WTC11 (cell line): ENCODE data around the gene PMS1. TPM values are rescaled to one million over a fixed set of nuclear protein-coding genes. Genes with fewer than 3 reads are reported as not detected.

Experiments
- ATAC-seq: fragments of 200-7000 bp; cut with Tn5 transposase; 2 replicates; pipeline ENCODE4 v1.10.0; 2021; ENCODE audit warnings: mild to moderate bottlenecking, moderate library complexity
- CTCF ChIA-PET: fragments of 300-600 bp; sonication (Branson Sonifier 250); formaldehyde crosslinking; loops from one replicate; lab custom pipeline; 2021; ENCODE audit warnings: antibody characterized with exemption; lab: Charles Lee
- POLR2A ChIA-PET: fragments of 350-600 bp; sonication (Branson Sonifier 250); formaldehyde crosslinking; loops from one replicate; lab custom pipeline; 2021; ENCODE audit warnings: antibody characterized with exemption; lab: Charles Lee
- DNase-seq: peaks from one replicate; pipeline ENCODE4 v3.0.0; 2021; ENCODE audit warnings: low spot score
- H3K27ac Mint-ChIP-seq: 2 replicates; pipeline ENCODE4 v1.8.0; 2021; ENCODE audit warnings: mixed read lengths
- H3K27me3 Mint-ChIP-seq: 2 replicates; pipeline ENCODE4 v1.8.0; 2021; ENCODE audit warnings: low read depth, mild to moderate bottlenecking, moderate library complexity, mixed read lengths
- H3K36me3 Mint-ChIP-seq: 2 replicates; pipeline ENCODE4 v1.8.0; 2021; ENCODE audit warnings: mixed read lengths
- H3K4me1 Mint-ChIP-seq: 2 replicates; pipeline ENCODE4 v1.8.0; 2022; ENCODE audit warnings: mixed read lengths
- H3K4me3 Mint-ChIP-seq: 2 replicates; pipeline ENCODE4 v1.8.0; 2021; ENCODE audit warnings: mild to moderate bottlenecking, moderate library complexity, mixed read lengths
- H3K9me3 Mint-ChIP-seq: 2 replicates; pipeline ENCODE4 v1.8.0; 2021; ENCODE audit warnings: mixed read lengths
- AFF4 ChIP-seq: sonication (generic); formaldehyde crosslinking; IDR thresholded peaks from 2 replicates; pipeline ENCODE4 v1.8.1; 2023; ENCODE audit warnings: mild to moderate bottlenecking, missing genetic modification reagents, borderline replicate concordance
- E2F5 ChIP-seq: sonication (generic); formaldehyde crosslinking; IDR thresholded peaks from 2 replicates; pipeline ENCODE4 v1.8.1; 2022; ENCODE audit warnings: mild to moderate bottlenecking, moderate library complexity, missing genetic modification reagents
- EMX1 ChIP-seq: fragments of 250-450 bp; sonication (Bioruptor Pico); IDR thresholded peaks from 2 replicates; pipeline ENCODE4 v1.8.0; 2021; ENCODE audit warnings: mild to moderate bottlenecking
- FOXP4 ChIP-seq: sonication (generic); formaldehyde crosslinking; IDR thresholded peaks from 2 replicates; pipeline ENCODE4 v1.8.0; 2022; ENCODE audit warnings: mild to moderate bottlenecking, missing genetic modification reagents
- HMGXB4 ChIP-seq: sonication (generic); formaldehyde crosslinking; IDR thresholded peaks from 2 replicates; pipeline ENCODE4 v1.8.1; 2023; ENCODE audit warnings: mild to moderate bottlenecking, moderate library complexity, missing genetic modification reagents
- MAX ChIP-seq: sonication (generic); formaldehyde crosslinking; IDR thresholded peaks from 2 replicates; pipeline ENCODE4 v1.8.0; 2022; ENCODE audit warnings: mild to moderate bottlenecking, missing genetic modification reagents
- NFYB ChIP-seq: sonication (generic); formaldehyde crosslinking; conservative IDR thresholded peaks from 2 replicates; pipeline ENCODE4 v1.8.0; 2022; ENCODE audit warnings: low read depth, missing genetic modification reagents
- RORB ChIP-seq: fragments of 250-450 bp; sonication (Bioruptor Pico); IDR thresholded peaks from 2 replicates; pipeline ENCODE4 v1.9.0; 2021; ENCODE audit warnings: mild to moderate bottlenecking
- ZBTB21 ChIP-seq: sonication (generic); formaldehyde crosslinking; IDR thresholded peaks from 2 replicates; pipeline ENCODE4 v1.8.1; 2023; ENCODE audit warnings: mild to moderate bottlenecking, missing genetic modification reagents, borderline replicate concordance
- ZNF263 ChIP-seq: sonication (generic); formaldehyde crosslinking; IDR thresholded peaks from 2 replicates; pipeline ENCODE4 v1.8.1; 2022; ENCODE audit warnings: low read depth, mild to moderate bottlenecking, moderate library complexity, missing genetic modification reagents
- ZNF281 ChIP-seq: sonication (generic); formaldehyde crosslinking; IDR thresholded peaks from 2 replicates; pipeline ENCODE4 v1.8.0; 2023; ENCODE audit warnings: mild to moderate bottlenecking, missing genetic modification reagents
- total RNA-seq: library from RNA; stranded (reverse); gene quantifications from 3 replicates; pipeline ENCODE4 v1.2.3, GENCODE V29; 2021

Gene PMS1
- total RNA-seq, 1 experiment from 2014 or later = 49.8 TPM

GRCh38 chr2:189913821-189914220 lies 129.6 kb downstream of the PMS1 start:
- ChIA-PET POLR2A (no interaction called here), CTCF (no interaction called here)
- Mint-ChIP-seq H3K36me3 (no peaks in the 10 kb centered on the region), H3K4me1 (no peaks in the 10 kb centered on the region), H3K9me3 (peaks cover 11% of the 10 kb centered on the region), H3K4me3 (no peak overlapping the region), H3K27ac (no peak overlapping the region), H3K27me3 (no peaks in the 10 kb centered on the region)
- ATAC-seq (no peak), DNase-seq (no peak)
- no peak for TF ChIP-seq ZBTB21 (CRISPR knock-in tag)
- TF ChIP-seq ZNF281 (CRISPR knock-in tag) = no peak
- no peak for TF ChIP-seq HMGXB4 (CRISPR knock-in tag)
- TF ChIP-seq EMX1 (CRISPR knock-in tag) = no peak
- TF ChIP-seq AFF4 (CRISPR knock-in tag) = no peak
- TF ChIP-seq MAX (CRISPR knock-in tag) = no peak
- TF ChIP-seq RORB = no peak
- no peak for TF ChIP-seq NFYB
- no peak for TF ChIP-seq ZNF263 (CRISPR knock-in tag)

- ChIA-PET CTCF (no interaction called here), POLR2A (no interaction called here)
- DNase-seq = no peak
- ATAC-seq = no peak
- Mint-ChIP-seq H3K9me3 (peaks cover 11% of the 10 kb centered on the region), H3K36me3 (no peaks in the 10 kb centered on the region), H3K4me3 (no peak overlapping the region), H3K27ac (no peak overlapping the region), H3K27me3 (no peaks in the 10 kb centered on the region), H3K4me1 (no peaks in the 10 kb centered on the region)
- no peak for TF ChIP-seq E2F5
- no peak for TF ChIP-seq FOXP4 (CRISPR knock-in tag)
These were observed 132.4 kb downstream of the PMS1 start for GRCh38 chr2:189916651-189917050.

Other genes with a start within 250 kb of the PMS1 start
- gene SLC40A1, start 203.7 kb upstream of the PMS1 start, total RNA-seq = 0.53 to 0.76 TPM (median 0.57 TPM) in 3 replicates
- gene ASNSD1, start 123.0 kb upstream of the PMS1 start, total RNA-seq = 30.5 to 34.7 TPM (median 33.3 TPM) in 3 replicates
- 1.3 to 2.9 TPM (median 1.6 TPM) in 3 replicates for gene ANKAR, start 109.8 kb upstream of the PMS1 start, total RNA-seq
- gene OSGEPL1, start 21.7 kb upstream of the PMS1 start, total RNA-seq = 15.2 to 17.1 TPM (median 16.7 TPM) in 3 replicates
- gene ORMDL1, start 111 bp upstream of the PMS1 start, total RNA-seq = 38.4 to 40.1 TPM (median 39.9 TPM) in 3 replicates